ENCODE data around the gene PASK. TPM values are rescaled to one million over a fixed set of nuclear protein-coding genes. Genes with fewer than 3 reads are reported as not detected.

PASK gene
- total RNA-seq, 1 experiment from 2014 or later, result 21.1 TPM

- H3K9me3 ChIP-seq, result no peaks in the 10 kb centered on the region
- ChIA-PET POLR2A (no interaction called here), CTCF (no interaction called here)
- Mint-ChIP-seq H3K4me3 (ENCODE audit: unreplicated experiment) (no peak overlapping the region), H3K27me3 (ENCODE audit: insufficient read depth, unreplicated experiment) (no peaks in the 10 kb centered on the region), H3K36me3 (ENCODE audit: insufficient read depth, unreplicated experiment) (no peaks in the 10 kb centered on the region), H3K9me3 (ENCODE audit: unreplicated experiment) (no peaks in the 10 kb centered on the region), H3K4me1 (ENCODE audit: low read depth, unreplicated experiment) (no peaks in the 10 kb centered on the region), H3K27ac (ENCODE audit: unreplicated experiment) (no peak overlapping the region)
- no peak for TF ChIP-seq CTCF (IDR thresholded peaks at IDR 0.05; ENCODE audit: insufficient read depth in 1 of 2, low read depth in 1 of 2, low read length in 1 of 2, severe bottlenecking in 1 of 2, unreplicated experiment in 1 of 2)
- DNase-seq, result no peak
- intact Hi-C loops (cut with micrococcal nuclease; ENCODE audit: unreplicated experiment), result no loop called here
- no peak overlapping the region for H3K4me3 ChIP-seq (ENCODE audit: low read depth, low read length)
- H3K4me1 ChIP-seq, result no peaks in the 10 kb centered on the region
- H3K27me3 ChIP-seq (replicated peaks; ENCODE audit: control insufficient read depth, insufficient read depth, low read length), result no peaks in the 10 kb centered on the region
- H3K36me3 ChIP-seq (ENCODE audit: control insufficient read depth, insufficient read depth, low read length), result no peaks in the 10 kb centered on the region
- no TSS peak for BruUV-seq (replicated peaks)
Measured at GRCh38 chr2:241191081-241191480, 41.8 kb upstream of the PASK start.

- Histone ChIP-seq H3K4me3 (ENCODE audit: low read depth, low read length) (no peak overlapping the region), H3K4me1 (no peaks in the 10 kb centered on the region), H3K27me3 (replicated peaks; ENCODE audit: control insufficient read depth, insufficient read depth, low read length) (no peaks in the 10 kb centered on the region), H3K36me3 (ENCODE audit: control insufficient read depth, insufficient read depth, low read length) (no peaks in the 10 kb centered on the region), H3K9me3 (no peaks in the 10 kb centered on the region)
- Mint-ChIP-seq H3K27me3 (ENCODE audit: insufficient read depth, unreplicated experiment) (no peaks in the 10 kb centered on the region), H3K4me3 (ENCODE audit: unreplicated experiment) (no peak overlapping the region), H3K9me3 (ENCODE audit: unreplicated experiment) (no peaks in the 10 kb centered on the region), H3K36me3 (ENCODE audit: insufficient read depth, unreplicated experiment) (no peaks in the 10 kb centered on the region), H3K4me1 (ENCODE audit: low read depth, unreplicated experiment) (no peaks in the 10 kb centered on the region), H3K27ac (ENCODE audit: unreplicated experiment) (no peak overlapping the region)
- intact Hi-C loops (cut with micrococcal nuclease; ENCODE audit: unreplicated experiment), result no loop called here
- POLR2A ChIA-PET, result no interaction called here
- DNase-seq, result no peak
- no peak for TF ChIP-seq CTCF (IDR thresholded peaks at IDR 0.05; ENCODE audit: insufficient read depth in 1 of 2, low read depth in 1 of 2, low read length in 1 of 2, severe bottlenecking in 1 of 2, unreplicated experiment in 1 of 2)
- CTCF ChIA-PET, result no interaction called here
- no TSS peak for BruUV-seq (replicated peaks)
Measured at GRCh38 chr2:241190291-241190981, 41.2 kb upstream of the PASK start.

GRCh38 chr2:241189856-241190201 lies 40.6 kb upstream of the PASK start:
- Mint-ChIP-seq H3K27me3 (ENCODE audit: insufficient read depth, unreplicated experiment) (no peaks in the 10 kb centered on the region), H3K4me1 (ENCODE audit: low read depth, unreplicated experiment) (no peaks in the 10 kb centered on the region), H3K9me3 (ENCODE audit: unreplicated experiment) (no peaks in the 10 kb centered on the region), H3K4me3 (ENCODE audit: unreplicated experiment) (no peak overlapping the region), H3K27ac (ENCODE audit: unreplicated experiment) (no peak overlapping the region), H3K36me3 (ENCODE audit: insufficient read depth, unreplicated experiment) (no peaks in the 10 kb centered on the region)
- ChIA-PET CTCF (no interaction called here), POLR2A (no interaction called here)
- H3K36me3 ChIP-seq (ENCODE audit: control insufficient read depth, insufficient read depth, low read length), result no peaks in the 10 kb centered on the region
- intact Hi-C loops (cut with micrococcal nuclease; ENCODE audit: unreplicated experiment), result no loop called here
- BruUV-seq (replicated peaks), result no TSS peak
- no peak for TF ChIP-seq CTCF (IDR thresholded peaks at IDR 0.05; ENCODE audit: insufficient read depth in 1 of 2, low read depth in 1 of 2, low read length in 1 of 2, severe bottlenecking in 1 of 2, unreplicated experiment in 1 of 2)
- H3K27me3 ChIP-seq (replicated peaks; ENCODE audit: control insufficient read depth, insufficient read depth, low read length), result no peaks in the 10 kb centered on the region
- DNase-seq, result no peak
- no peaks in the 10 kb centered on the region for H3K9me3 ChIP-seq
- no peaks in the 10 kb centered on the region for H3K4me1 ChIP-seq
- no peak overlapping the region for H3K4me3 ChIP-seq (ENCODE audit: low read depth, low read length)

Measured in Caco-2 (cell line).